HEK293 (cell line): ENCODE measurements around the gene B4GALNT3.

Experiments used
- CTCF ChIA-PET: fragments of 350-600 bp; formaldehyde crosslinking; extraction: SDS; loops from one replicate; lab custom pipeline; 2021; ENCODE audit warnings: antibody characterized with exemption; lab: Yijun Ruan, JAX
- POLR2A ChIA-PET: fragments of 300-600 bp; formaldehyde crosslinking; extraction: SDS; loops from one replicate; lab custom pipeline; 2020; ENCODE audit warnings: antibody characterized with exemption, inconsistent platforms; lab: Yijun Ruan, JAX
- H3K27ac ChIP-seq: fragments of 200-500 bp; sonication (Bioruptor generic); 2 replicates; pipeline ENCODE4 v1.5.1; 2014; ENCODE audit warnings: low read depth, low read length, control low read depth, inconsistent platforms; ENCODE audit errors: extremely low read depth
- H3K36me3 ChIP-seq, 2 experiments: fragments of 200-500 bp in 1 of 2; sonication (Bioruptor generic) in 1 of 2; 1 replicate in 1 of 2; 2 replicates in 1 of 2; pipeline ENCODE4 v1.5.1; 2014 to 2017; ENCODE audit warnings: inconsistent platforms in 2 of 2, low read length in 2 of 2; ENCODE audit not compliant: control insufficient read depth in 2 of 2, insufficient read depth in 1 of 2
- H3K4me1 ChIP-seq: fragments of 200-500 bp; sonication (Bioruptor generic); 2 replicates; pipeline ENCODE4 v1.5.1; 2014; ENCODE audit warnings: mild to moderate bottlenecking, low read length, inconsistent platforms; ENCODE audit not compliant: control insufficient read depth, insufficient read depth
- H3K4me3 ChIP-seq: 2 replicates; pipeline ENCODE4 v1.5.1; 2011; ENCODE audit warnings: low read depth, mild to moderate bottlenecking, control low read depth, low read length, moderate library complexity
- H3K9me3 ChIP-seq: fragments of 200-500 bp; sonication (Bioruptor generic); 2 replicates; pipeline ENCODE4 v1.5.1; 2014; ENCODE audit warnings: low read depth, low read length, inconsistent platforms; ENCODE audit not compliant: control insufficient read depth, insufficient read depth
- GLIS1 ChIP-seq: fragments of 450-650 bp; formaldehyde crosslinking; IDR thresholded peaks from 2 replicates; pipeline ENCODE4 v1.5.1; 2016; ENCODE audit warnings: missing biosample characterization, missing genetic modification characterization
- ZIC2 ChIP-seq: fragments of 450-650 bp; formaldehyde crosslinking; IDR thresholded peaks from 2 replicates; pipeline ENCODE4 v1.5.1; 2016; ENCODE audit warnings: missing biosample characterization, missing genetic modification characterization
- ZNF10 ChIP-seq: fragments of 450-650 bp; formaldehyde crosslinking; IDR thresholded peaks from 2 replicates; pipeline ENCODE4 v1.5.1; 2017; ENCODE audit warnings: missing biosample characterization, missing genetic modification characterization
- ZNF121 ChIP-seq: fragments of 450-650 bp; formaldehyde crosslinking; IDR thresholded peaks from 2 replicates; pipeline ENCODE4 v1.5.1; 2016; ENCODE audit warnings: missing biosample characterization, missing genetic modification characterization
- ZNF175 ChIP-seq: fragments of 450-650 bp; formaldehyde crosslinking; IDR thresholded peaks from 2 replicates; pipeline ENCODE4 v1.5.1; 2016; ENCODE audit warnings: missing biosample characterization, missing genetic modification characterization
- ZNF239 ChIP-seq: fragments of 450-650 bp; formaldehyde crosslinking; IDR thresholded peaks from 2 replicates; pipeline ENCODE4 v1.5.1; 2016; ENCODE audit warnings: missing biosample characterization, missing genetic modification characterization
- ZNF350 ChIP-seq: fragments of 450-650 bp; formaldehyde crosslinking; IDR thresholded peaks from 2 replicates; pipeline ENCODE4 v1.5.0; 2017; ENCODE audit warnings: missing biosample characterization, mild to moderate bottlenecking, missing genetic modification characterization
- ZNF549 ChIP-seq: fragments of 450-650 bp; IDR thresholded peaks from 2 replicates; pipeline ENCODE4 v1.5.1; 2018; ENCODE audit warnings: missing biosample characterization, missing genetic modification characterization, mild to moderate bottlenecking, inconsistent platforms, moderate library complexity
- ZNF785 ChIP-seq: fragments of 450-650 bp; formaldehyde crosslinking; IDR thresholded peaks from 2 replicates; pipeline ENCODE4 v1.5.1; 2016; ENCODE audit warnings: missing biosample characterization, missing genetic modification characterization
- TF ChIP-seq, protein P1 (sequence below): fragments of 450-650 bp; formaldehyde crosslinking; IDR thresholded peaks from 2 replicates; pipeline ENCODE4 v1.5.1; 2016; ENCODE audit warnings: missing biosample characterization, missing genetic modification characterization
- TF ChIP-seq, protein P2 (sequence below): fragments of 450-650 bp; formaldehyde crosslinking; IDR thresholded peaks from 2 replicates; pipeline ENCODE4 v1.5.1; 2016; ENCODE audit warnings: missing biosample characterization, missing genetic modification characterization, borderline replicate concordance
- TF ChIP-seq, protein P3 (sequence below): fragments of 450-650 bp; formaldehyde crosslinking; IDR thresholded peaks from 2 replicates; pipeline ENCODE4 v1.5.1; 2016; ENCODE audit warnings: missing biosample characterization, missing genetic modification characterization

The B4GALNT3 gene

DNA sequence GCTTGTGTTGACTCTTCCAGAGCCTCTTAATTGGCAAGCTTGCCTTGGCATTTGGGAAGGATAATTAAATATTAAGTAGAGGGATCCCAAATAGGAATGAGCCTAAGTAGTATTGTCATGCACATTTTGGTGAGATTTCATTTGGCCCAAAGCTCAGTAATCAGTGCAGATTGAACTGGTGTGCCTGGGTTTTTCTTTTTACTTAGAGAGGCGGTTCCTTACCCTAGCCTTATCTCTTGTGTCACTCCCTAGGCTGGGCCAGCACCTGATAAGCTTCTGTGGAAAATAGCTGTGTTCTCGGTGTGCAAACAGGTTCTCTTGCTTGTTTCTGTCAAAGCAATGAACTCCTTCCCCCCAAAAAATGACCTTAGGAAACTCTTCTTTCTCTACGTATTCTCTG lies 9.3 kb upstream of the B4GALNT3 start:
- H3K4me1 ChIP-seq, result peaks cover 2% of the 10 kb centered on the region; the same call in 1 of the 2 replicates
- H3K27ac ChIP-seq, result no peak overlapping the region
- H3K4me3 ChIP-seq, result no peak overlapping the region
- no peaks in the 10 kb centered on the region for H3K9me3 ChIP-seq
- no peaks in the 10 kb centered on the region; a peak in 1 of 3 replicates for H3K36me3 ChIP-seq
- ChIA-PET POLR2A (no interaction called here), CTCF (interaction anchor here (0.6 to 4.5 kb wide), 11 partner anchors 7 to 118 kb away, joined by 3 to 49 read pairs (median 4); no protein-coding TSS in a partner anchor)
- TF ChIP-seq ZNF785 (tag by site-specific recombination), result no peak
- TF ChIP-seq ZNF10, result 0 out of 2 replicates have a peak, but pooled peaks have one; percentile 68

DNA sequence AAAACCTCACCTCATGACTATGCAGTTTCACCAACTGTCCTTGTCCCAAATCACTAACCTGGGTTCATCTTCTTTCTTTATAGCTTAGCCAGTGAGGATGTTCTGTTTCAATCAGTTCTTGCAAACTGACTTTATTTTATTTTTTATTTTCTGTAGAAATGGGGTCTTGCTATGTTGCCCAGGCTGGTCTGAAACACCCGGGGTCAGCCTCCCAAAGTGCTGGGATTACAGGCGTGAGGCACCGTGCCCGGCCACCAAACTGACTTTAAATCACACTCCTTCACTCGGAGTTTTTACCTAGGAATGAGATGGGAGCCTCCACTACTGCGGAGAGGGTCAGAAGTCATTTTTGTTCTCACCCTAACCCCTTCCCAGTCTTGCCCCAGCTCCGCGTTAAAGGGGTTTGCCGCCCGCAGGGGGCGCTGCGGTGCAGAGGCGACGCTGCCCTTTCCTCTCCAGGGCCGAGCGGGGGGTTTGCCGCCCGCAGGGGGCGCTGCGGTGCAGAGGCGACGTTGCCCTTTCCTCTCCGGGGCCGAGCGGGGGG lies 7.0 kb upstream of the B4GALNT3 start:
- Histone ChIP-seq H3K4me3 (no peak overlapping the region), H3K27ac (no peak overlapping the region), H3K36me3 (no peaks in the 10 kb centered on the region), H3K9me3 (no peaks in the 10 kb centered on the region), H3K4me1 (peaks cover 2% of the 10 kb centered on the region; the same call in 1 of the 2 replicates)
- ChIA-PET POLR2A (no interaction called here), CTCF (interaction anchor here (0.6 to 4.0 kb wide), 30 partner anchors 10 to 406 kb away, joined by 3 to 51 read pairs (median 4); partner anchors contain the start of gene CCDC77)
- TF ChIP-seq, protein P1, sequence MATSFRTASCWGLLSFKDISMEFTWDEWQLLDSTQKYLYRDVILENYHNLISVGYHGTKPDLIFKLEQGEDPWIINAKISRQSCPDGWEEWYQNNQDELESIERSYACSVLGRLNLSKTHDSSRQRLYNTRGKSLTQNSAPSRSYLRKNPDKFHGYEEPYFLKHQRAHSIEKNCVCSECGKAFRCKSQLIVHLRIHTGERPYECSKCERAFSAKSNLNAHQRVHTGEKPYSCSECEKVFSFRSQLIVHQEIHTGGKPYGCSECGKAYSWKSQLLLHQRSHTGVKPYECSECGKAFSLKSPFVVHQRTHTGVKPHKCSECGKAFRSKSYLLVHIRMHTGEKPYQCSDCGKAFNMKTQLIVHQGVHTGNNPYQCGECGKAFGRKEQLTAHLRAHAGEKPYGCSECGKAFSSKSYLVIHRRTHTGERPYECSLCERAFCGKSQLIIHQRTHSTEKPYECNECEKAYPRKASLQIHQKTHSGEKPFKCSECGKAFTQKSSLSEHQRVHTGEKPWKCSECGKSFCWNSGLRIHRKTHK, result no peak
- no peak for TF ChIP-seq ZNF785 (tag by site-specific recombination)
- 0 out of 2 replicates have a peak, but pooled peaks have one; percentile 29 for TF ChIP-seq ZNF121 (tag by site-specific recombination)

DNA sequence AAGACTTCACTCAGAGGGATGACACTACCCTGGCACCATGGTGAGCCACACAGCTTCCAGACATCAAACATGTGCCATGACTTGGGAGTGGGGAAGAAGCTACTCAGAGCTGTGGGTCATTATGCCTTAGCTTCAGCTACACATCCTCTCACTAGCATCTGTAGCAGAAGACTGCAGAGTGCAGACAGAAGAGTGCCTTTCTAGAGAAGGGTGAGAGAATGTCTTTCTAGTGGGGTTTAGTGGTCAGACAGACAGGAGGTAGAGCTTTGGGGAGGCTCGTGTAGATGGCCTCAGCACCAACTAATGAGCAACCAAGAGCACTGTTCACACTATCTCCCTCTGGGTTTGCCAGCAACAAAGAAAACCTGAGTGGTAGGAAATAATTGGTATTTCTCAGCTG lies 4.9 kb upstream of the B4GALNT3 start:
- TF ChIP-seq ZIC2 (tag by site-specific recombination) (no peak), ZNF175 (no peak), ZNF549 (no peak)
- ChIA-PET CTCF (interaction anchor here (0.6 to 4.2 kb wide), 11 partner anchors 9 to 296 kb away, joined by 3 to 51 read pairs (median 7); no protein-coding TSS in a partner anchor), POLR2A (no interaction called here)
- H3K9me3 ChIP-seq, result no peaks in the 10 kb centered on the region
- H3K36me3 ChIP-seq, result no peaks in the 10 kb centered on the region
- no peak overlapping the region for H3K27ac ChIP-seq
- H3K4me1 ChIP-seq, result peaks cover 3% of the 10 kb centered on the region; the same call in 1 of the 2 replicates
- H3K4me3 ChIP-seq, result no peak overlapping the region

DNA sequence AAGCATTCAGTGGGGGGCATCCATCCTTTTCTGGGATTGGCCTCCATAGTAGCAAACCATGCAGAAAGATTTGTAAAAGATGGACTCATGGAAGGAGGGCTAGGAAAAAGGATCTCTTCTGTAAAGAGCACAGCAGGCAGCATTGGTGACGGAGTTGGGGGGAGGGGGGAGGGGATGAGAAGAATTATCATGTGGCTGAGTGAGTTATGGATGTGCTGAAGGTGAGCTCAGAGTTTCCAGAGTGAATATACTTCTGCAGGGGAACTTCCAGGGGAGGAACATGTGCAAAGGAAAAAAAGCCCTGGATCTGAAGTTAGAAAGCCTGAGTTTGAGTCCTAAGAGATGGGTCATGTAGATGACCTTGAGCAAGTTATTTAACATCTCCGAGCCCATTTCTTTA lies 3.9 kb upstream of the B4GALNT3 start:
- TF ChIP-seq, protein P2, sequence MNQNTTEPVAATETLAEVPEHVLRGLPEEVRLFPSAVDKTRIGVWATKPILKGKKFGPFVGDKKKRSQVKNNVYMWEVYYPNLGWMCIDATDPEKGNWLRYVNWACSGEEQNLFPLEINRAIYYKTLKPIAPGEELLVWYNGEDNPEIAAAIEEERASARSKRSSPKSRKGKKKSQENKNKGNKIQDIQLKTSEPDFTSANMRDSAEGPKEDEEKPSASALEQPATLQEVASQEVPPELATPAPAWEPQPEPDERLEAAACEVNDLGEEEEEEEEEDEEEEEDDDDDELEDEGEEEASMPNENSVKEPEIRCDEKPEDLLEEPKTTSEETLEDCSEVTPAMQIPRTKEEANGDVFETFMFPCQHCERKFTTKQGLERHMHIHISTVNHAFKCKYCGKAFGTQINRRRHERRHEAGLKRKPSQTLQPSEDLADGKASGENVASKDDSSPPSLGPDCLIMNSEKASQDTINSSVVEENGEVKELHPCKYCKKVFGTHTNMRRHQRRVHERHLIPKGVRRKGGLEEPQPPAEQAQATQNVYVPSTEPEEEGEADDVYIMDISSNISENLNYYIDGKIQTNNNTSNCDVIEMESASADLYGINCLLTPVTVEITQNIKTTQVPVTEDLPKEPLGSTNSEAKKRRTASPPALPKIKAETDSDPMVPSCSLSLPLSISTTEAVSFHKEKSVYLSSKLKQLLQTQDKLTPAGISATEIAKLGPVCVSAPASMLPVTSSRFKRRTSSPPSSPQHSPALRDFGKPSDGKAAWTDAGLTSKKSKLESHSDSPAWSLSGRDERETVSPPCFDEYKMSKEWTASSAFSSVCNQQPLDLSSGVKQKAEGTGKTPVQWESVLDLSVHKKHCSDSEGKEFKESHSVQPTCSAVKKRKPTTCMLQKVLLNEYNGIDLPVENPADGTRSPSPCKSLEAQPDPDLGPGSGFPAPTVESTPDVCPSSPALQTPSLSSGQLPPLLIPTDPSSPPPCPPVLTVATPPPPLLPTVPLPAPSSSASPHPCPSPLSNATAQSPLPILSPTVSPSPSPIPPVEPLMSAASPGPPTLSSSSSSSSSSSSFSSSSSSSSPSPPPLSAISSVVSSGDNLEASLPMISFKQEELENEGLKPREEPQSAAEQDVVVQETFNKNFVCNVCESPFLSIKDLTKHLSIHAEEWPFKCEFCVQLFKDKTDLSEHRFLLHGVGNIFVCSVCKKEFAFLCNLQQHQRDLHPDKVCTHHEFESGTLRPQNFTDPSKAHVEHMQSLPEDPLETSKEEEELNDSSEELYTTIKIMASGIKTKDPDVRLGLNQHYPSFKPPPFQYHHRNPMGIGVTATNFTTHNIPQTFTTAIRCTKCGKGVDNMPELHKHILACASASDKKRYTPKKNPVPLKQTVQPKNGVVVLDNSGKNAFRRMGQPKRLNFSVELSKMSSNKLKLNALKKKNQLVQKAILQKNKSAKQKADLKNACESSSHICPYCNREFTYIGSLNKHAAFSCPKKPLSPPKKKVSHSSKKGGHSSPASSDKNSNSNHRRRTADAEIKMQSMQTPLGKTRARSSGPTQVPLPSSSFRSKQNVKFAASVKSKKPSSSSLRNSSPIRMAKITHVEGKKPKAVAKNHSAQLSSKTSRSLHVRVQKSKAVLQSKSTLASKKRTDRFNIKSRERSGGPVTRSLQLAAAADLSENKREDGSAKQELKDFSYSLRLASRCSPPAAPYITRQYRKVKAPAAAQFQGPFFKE (tag by site-specific recombination), result no peak
- TF ChIP-seq, protein P3, sequence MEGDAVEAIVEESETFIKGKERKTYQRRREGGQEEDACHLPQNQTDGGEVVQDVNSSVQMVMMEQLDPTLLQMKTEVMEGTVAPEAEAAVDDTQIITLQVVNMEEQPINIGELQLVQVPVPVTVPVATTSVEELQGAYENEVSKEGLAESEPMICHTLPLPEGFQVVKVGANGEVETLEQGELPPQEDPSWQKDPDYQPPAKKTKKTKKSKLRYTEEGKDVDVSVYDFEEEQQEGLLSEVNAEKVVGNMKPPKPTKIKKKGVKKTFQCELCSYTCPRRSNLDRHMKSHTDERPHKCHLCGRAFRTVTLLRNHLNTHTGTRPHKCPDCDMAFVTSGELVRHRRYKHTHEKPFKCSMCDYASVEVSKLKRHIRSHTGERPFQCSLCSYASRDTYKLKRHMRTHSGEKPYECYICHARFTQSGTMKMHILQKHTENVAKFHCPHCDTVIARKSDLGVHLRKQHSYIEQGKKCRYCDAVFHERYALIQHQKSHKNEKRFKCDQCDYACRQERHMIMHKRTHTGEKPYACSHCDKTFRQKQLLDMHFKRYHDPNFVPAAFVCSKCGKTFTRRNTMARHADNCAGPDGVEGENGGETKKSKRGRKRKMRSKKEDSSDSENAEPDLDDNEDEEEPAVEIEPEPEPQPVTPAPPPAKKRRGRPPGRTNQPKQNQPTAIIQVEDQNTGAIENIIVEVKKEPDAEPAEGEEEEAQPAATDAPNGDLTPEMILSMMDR (tag by site-specific recombination), result no peak
- TF ChIP-seq ZNF239 (tag by site-specific recombination) (no peak), GLIS1 (tag by site-specific recombination) (peak; percentile 41; the same call in 1 of the 2 replicates), ZNF350 (tag by site-specific recombination) (no peak), ZIC2 (tag by site-specific recombination) (peak; percentile 52)
- Histone ChIP-seq H3K27ac (no peak overlapping the region), H3K36me3 (no peaks in the 10 kb centered on the region), H3K9me3 (no peaks in the 10 kb centered on the region), H3K4me3 (no peak overlapping the region), H3K4me1 (peaks cover 3% of the 10 kb centered on the region; the same call in 1 of the 2 replicates)
- ChIA-PET POLR2A (interaction anchor here (0.9 kb wide), 1 partner anchor 54 kb away, joined by 5 read pairs; no protein-coding TSS in a partner anchor), CTCF (interaction anchor here (0.6 to 4.2 kb wide), 5 partner anchors 14 to 565 kb away, joined by 3 to 47 read pairs (median 5); no protein-coding TSS in a partner anchor)
